Measurements from ENCODE around the gene OR10G3. TPM values are rescaled to one million over a fixed set of nuclear protein-coding genes. Genes with fewer than 3 reads are reported as not detected.

OR10G3 gene
- total RNA-seq, result not detected
- not detected for polyA plus RNA-seq (2013, experiment 1 of 2)
- not detected for polyA plus RNA-seq (2013, experiment 2 of 2)
- long read RNA-seq, experiment 1, result 0 reads
- long read RNA-seq, experiment 2, result 0 reads
- long read RNA-seq, experiment 3, result 0 reads
- long read RNA-seq, experiment 4, result 0 reads

GRCh38 chr14:21579976-21580375, at the start of gene OR10G3:
OR10G3 (minus strand) TSS chr14:21580076; CDS start chr14:21570744, 9,332 bp downstream.
- no peak for TF ChIP-seq CTCF (conservative IDR thresholded peaks at IDR 0.05)
- Mint-ChIP-seq H3K4me1 (no peaks in the 10 kb centered on the region), H3K27me3 (ENCODE audit: insufficient read depth) (no peaks in the 10 kb centered on the region), H3K9me3 (no peaks in the 10 kb centered on the region), H3K4me3 (no peak within 1 kb of the TSS), H3K36me3 (ENCODE audit: low read depth) (no peaks in the 10 kb centered on the region), H3K27ac (no peak within 1 kb of the TSS)
- WGBS, 2 experiments (ENCODE audit: insufficient coverage in 1 of 2, insufficient read length in 1 of 2), result 89 to 90% methylated on average over 1 to 2 of the region's 2 CpGs
- Histone ChIP-seq H3K9me3 (ENCODE audit: control insufficient read depth, low read length) (no peaks in the 10 kb centered on the region), H3K27ac (ENCODE audit: low read depth, low read length) (no peak within 1 kb of the TSS), H3K4me3 (ENCODE audit: low read length) (no peak within 1 kb of the TSS), H3K9ac (ENCODE audit: extremely low read depth, low read length, poor library complexity, severe bottlenecking) (no peak within 1 kb of the TSS), H3K36me3 (ENCODE audit: control insufficient read depth, insufficient read depth, low read length) (no peaks in the 10 kb centered on the region), H3K27me3 (ENCODE audit: control insufficient read depth, insufficient read depth, low read length, poor library complexity, severe bottlenecking) (peaks cover 3% of the 10 kb centered on the region), H3K4me1 (ENCODE audit: control insufficient read depth, insufficient read depth, low read length) (no peaks in the 10 kb centered on the region)
- no peak for DNase-seq

- Histone ChIP-seq H3K27ac (ENCODE audit: low read depth, low read length) (no peak overlapping the region), H3K9me3 (ENCODE audit: control insufficient read depth, low read length) (no peaks in the 10 kb centered on the region), H3K9ac (ENCODE audit: extremely low read depth, low read length, poor library complexity, severe bottlenecking) (no peak overlapping the region), H3K4me3 (ENCODE audit: low read length) (no peak overlapping the region), H3K27me3 (ENCODE audit: control insufficient read depth, insufficient read depth, low read length, poor library complexity, severe bottlenecking) (no peaks in the 10 kb centered on the region), H3K36me3 (ENCODE audit: control insufficient read depth, insufficient read depth, low read length) (no peaks in the 10 kb centered on the region), H3K4me1 (ENCODE audit: control insufficient read depth, insufficient read depth, low read length) (no peaks in the 10 kb centered on the region)
- Mint-ChIP-seq H3K9me3 (peaks cover 2% of the 10 kb centered on the region), H3K27me3 (ENCODE audit: insufficient read depth) (no peaks in the 10 kb centered on the region), H3K36me3 (ENCODE audit: low read depth) (no peaks in the 10 kb centered on the region), H3K4me3 (no peak overlapping the region), H3K4me1 (no peaks in the 10 kb centered on the region), H3K27ac (no peak overlapping the region)
- 67 to 78% methylated on average over 1 to 3 of the region's 3 CpGs for WGBS, 2 experiments (ENCODE audit: insufficient coverage in 1 of 2, insufficient read length in 1 of 2)
- no peak for TF ChIP-seq CTCF (conservative IDR thresholded peaks at IDR 0.05)
- DNase-seq, result no peak
Observed at GRCh38 chr14:21626491-21627230, 46.8 kb upstream of the OR10G3 start.

- H3K4me1 Mint-ChIP-seq, result peaks cover 22% of the 10 kb centered on the region
- H3K27me3 ChIP-seq (ENCODE audit: control insufficient read depth, insufficient read depth, low read length, poor library complexity, severe bottlenecking), result no peaks in the 10 kb centered on the region
Observed at GRCh38 chr14:21617614-21618013, 37.7 kb upstream of the OR10G3 start.

More at GRCh38 chr14:21617614-21618013, 37.7 kb upstream of the OR10G3 start:
- Mint-ChIP-seq H3K9me3 (peaks cover 6% of the 10 kb centered on the region), H3K27me3 (ENCODE audit: insufficient read depth) (no peaks in the 10 kb centered on the region), H3K36me3 (ENCODE audit: low read depth) (no peaks in the 10 kb centered on the region), H3K4me3 (no peak overlapping the region), H3K27ac (no peak overlapping the region)
- Histone ChIP-seq H3K4me1 (ENCODE audit: control insufficient read depth, insufficient read depth, low read length) (no peaks in the 10 kb centered on the region), H3K9me3 (ENCODE audit: control insufficient read depth, low read length) (no peaks in the 10 kb centered on the region), H3K4me3 (ENCODE audit: low read length) (no peak overlapping the region), H3K9ac (ENCODE audit: extremely low read depth, low read length, poor library complexity, severe bottlenecking) (no peak overlapping the region), H3K36me3 (ENCODE audit: control insufficient read depth, insufficient read depth, low read length) (no peaks in the 10 kb centered on the region), H3K27ac (ENCODE audit: low read depth, low read length) (no peak overlapping the region)
- TF ChIP-seq CTCF (conservative IDR thresholded peaks at IDR 0.05), result no peak
- WGBS, 2 experiments (ENCODE audit: insufficient coverage in 1 of 2, insufficient read length in 1 of 2), result 70 to 92% methylated on average over 2 to 8 of the region's 8 CpGs
- DNase-seq, result peak; percentile 55
